HG03025 (cell line): ENCODE results near the gene ARHGAP29.

Source experiments
- ATAC-seq: cut with Tn5 transposase; IDR thresholded peaks from one replicate; pipeline ENCODE4 v1.9.1; 2021; ENCODE audit warnings: mild to moderate bottlenecking, moderate library complexity; ENCODE audit not compliant: unreplicated experiment, low FRiP score

Gene ARHGAP29

DNA sequence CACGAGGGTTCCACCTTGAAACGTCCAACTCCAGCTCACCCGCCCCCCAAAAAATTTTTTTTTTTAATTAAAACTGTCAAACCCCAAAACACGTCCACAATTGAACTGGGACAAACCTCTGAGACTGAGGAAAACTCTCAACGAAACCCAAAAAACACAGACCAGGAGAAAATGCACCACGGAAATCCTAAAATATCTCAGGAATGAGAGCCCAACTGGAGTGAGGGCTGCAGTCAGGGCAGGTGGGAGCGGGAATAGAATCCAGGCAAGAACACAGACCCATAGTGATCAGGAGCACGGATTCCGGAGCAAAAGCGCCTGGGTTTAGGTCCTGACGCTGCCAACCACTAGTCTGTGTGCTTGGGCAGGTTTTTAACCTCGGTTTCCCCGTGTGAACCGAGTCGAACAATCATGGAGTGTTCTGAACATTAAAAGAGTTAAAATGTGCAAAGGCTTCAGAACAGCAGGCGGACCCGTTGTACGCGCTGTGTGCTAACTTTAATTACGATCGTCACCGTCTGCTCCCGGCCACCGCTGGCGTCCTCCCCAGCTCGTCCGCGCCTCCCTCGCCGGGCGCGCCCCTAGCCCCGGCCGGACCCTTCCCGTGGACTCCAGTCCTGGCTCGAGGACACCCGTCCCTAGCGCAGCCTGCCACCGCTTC is 624 bp downstream of the ARHGAP29 start:
- ATAC-seq, result peak; percentile 10

DNA sequence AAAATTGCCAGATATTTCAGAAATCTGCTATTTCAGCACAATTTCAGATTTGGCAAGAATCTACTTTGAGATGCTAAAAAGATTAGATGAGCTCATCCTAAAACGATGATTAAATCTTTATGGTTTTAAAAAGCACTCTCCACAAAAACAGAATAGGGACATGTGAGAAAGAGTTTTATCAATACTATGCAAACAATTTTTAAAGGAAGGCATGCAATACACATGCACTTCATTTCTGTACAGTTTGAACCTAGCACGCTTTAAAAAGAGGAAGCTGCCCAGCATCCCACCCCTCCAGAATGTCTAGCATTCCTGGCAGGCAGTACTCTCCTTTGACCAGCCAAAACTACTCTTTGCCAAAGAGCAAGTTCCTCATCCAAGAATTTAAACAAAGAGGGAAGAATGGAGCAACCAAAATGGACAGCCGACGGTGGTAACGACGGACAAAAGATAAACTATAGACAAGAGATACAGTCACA is 1.3 kb downstream of the ARHGAP29 start:
- no peak for ATAC-seq

DNA sequence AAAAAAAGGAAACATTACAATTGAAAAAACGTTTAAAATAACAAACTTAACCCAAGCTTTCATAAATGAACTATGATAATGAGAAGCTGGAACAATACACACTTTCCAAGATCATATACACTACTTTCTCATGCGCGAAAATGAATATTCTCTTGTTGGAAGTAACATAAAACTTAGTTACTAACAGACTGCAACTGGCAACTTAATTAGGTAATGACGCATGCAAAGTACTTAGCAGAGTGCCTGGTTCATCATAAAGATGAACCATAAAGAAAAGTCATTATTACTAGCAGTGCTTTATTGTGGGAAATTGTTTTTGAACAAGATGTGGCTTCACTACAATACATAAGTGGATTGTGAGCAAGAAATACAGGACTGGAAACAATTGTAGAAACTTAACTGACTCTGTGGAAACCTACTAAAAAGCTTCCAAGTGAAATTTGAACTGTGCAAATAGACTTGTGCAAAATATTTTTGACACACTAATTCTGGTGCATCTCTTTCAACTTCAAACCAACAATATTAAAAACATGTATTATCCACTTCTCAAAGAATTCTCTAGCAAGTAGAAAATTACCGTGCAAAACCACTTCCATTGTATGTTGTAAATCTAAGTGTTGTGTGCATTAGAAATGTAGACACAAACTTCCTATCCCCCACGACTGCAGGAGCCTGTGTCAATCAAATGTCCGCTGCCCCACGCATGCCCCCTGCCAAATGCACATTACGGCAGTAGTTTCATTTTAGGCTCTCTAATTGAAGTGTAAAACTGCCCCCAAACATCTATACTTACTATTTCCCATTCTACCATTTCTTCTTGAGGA is 2.0 kb downstream of the ARHGAP29 start:
- ATAC-seq, result no peak

DNA sequence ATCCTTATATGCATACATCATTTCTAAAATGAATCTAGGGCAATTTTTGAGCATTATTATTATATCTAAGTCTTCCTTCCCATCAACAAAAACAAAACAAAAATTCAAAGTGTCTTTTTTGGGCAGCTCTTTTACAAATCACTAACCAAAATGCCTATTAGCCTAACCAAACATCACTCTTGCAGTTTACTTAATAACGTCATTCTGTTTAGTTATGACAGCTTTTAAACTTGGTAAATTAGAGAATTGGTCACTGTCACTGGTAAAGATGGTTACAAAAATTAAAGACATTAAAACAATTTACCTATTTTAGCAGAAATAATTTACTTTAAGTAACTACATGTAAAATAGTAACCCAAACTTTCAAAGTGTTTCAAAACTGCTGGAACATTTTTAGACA is 2.8 kb downstream of the ARHGAP29 start:
- ATAC-seq, result no peak

DNA sequence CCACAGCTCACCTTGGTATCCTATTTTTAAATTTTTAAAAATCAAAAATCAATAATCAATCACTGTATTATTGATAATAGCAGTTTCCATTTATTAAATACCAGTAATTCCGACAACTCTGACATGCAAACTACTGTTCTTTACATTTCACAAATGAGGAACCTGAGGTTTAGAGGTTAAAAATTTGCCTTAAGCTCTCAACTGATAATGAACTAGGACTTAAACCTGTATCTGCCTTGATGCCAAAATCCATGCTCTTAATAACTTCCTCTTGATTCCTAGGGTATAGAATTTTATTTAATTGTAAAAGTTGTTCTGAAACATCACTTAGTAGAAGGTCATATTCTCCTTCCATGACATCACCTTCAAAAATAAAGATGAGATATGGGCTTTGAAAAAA is 5.6 kb downstream of the ARHGAP29 start:
- no peak for ATAC-seq

DNA sequence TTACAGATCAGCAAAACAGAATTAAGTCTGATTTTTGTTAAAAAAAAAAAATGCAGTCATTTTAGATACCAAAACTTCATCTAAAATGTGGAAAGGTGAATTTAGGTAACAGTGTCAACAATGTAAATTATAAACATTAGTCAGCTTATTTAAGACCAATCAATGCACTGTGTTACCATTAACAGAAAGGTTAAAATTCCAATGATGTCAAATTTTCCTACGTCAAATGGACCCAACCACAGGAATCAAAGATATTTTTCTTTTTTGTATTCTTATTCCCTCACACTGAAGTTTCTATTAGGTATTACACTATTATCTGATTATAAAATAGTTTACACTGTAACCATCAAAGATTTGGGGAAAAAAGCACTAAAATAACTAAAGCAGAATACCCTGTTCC is 6.5 kb downstream of the ARHGAP29 start:
- no peak for ATAC-seq

DNA sequence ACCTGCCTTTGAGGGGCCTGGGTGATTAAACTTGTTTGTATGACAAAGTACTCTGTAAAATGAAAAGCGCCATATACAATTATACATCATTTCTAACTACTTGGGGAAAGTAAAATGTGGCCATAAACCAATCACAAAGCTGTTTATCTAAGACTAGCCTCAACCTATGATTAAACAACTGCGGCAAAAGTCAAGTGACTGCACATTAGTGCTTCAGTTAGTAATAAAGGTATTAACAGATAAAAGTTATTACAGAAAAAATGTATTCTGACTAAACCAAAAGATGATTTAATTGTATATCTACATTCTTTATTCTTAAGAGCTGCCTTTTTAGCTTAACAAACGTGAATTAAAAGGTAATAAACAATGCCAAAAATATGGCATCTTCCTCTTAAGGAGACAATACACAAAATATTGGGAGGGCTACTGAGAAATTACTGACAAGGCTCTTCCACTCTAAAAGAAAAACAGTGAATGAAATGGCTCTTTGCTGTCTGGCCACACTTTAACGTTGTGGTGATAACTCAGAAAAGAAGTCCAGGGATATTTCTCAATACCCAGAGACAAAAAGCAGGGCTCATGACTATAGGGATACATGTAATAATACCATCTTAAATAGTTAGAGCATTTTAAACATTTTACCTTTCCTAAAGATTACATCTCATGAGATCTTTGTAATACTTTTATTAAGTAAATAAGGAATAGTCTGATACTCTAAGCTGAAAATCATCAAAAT is 8.6 kb downstream of the ARHGAP29 start:
- ATAC-seq, result no peak

DNA sequence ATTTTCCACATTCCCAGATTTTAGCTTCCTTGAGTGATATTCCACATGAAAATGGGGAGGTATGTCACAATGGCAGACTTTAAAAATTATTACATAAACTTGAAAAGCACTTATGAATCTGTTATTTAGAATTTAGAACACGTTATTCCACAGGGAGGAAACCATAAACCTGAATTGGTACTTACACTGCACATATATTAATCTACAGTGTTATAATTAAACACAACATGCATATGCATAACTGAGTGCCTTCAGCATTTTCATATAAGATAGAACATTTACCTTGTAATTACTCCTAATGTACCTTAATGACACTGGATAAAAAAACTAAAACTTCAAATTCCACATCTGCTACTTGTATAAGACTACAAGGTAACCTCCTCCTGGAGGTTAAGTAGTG is 9.8 kb downstream of the ARHGAP29 start:
- ATAC-seq, result no peak

DNA sequence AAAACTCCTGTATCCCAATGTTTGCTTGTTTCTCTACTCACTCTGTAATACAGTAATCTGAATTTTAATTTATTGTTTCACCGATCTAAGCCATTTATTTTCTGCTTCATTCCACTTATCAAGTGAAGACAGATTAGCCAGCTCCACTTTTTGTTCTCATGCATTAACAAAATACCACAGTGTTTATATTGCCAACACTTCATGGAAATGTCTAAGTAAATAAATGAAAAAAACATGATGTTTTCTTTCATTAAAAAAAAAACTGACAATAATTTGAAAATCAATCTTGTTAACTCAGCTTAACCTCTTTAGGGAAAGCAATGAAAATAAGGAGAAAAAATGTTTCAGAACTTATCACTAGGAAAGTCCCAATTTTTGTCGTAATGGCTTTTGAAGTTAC is 11.5 kb downstream of the ARHGAP29 start:
- no peak for ATAC-seq

DNA sequence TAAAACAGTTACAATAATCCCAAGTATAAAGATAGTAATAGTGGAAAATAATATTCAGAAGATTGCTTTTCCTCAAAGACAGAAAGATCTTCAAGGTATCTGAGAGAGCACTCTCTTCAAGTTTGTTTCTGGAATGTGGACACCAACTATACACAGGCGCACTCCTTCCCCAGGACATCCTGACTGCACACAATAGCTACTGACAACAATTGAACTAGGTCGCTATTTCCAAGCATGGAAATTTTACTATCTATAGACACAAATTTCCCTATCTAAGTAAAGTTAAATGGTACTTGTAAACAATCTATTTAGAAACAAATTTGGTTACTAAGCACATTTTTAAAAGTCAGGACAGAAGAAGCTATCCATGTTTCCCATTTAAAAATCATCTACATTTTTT is 19.1 kb downstream of the ARHGAP29 start:
- ATAC-seq, result no peak

DNA sequence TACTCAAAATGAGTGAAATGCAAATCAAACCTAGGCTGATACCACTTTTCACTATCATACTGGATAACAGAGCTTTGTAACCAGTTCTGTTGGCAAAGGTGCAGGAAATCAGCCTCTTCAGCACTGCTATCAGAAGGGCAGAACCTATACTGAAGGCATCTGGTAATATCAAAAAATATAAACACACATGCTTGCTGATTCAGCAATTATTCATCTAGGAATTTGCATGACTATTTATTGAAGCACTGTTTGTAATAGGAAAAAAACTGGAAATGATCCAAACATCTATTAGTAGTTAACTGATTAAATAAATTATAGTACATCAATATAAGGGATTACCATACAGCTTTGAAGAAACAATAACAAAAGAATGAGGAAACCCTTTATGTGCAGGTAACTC is 21.4 kb downstream of the ARHGAP29 start:
- no peak for ATAC-seq

DNA sequence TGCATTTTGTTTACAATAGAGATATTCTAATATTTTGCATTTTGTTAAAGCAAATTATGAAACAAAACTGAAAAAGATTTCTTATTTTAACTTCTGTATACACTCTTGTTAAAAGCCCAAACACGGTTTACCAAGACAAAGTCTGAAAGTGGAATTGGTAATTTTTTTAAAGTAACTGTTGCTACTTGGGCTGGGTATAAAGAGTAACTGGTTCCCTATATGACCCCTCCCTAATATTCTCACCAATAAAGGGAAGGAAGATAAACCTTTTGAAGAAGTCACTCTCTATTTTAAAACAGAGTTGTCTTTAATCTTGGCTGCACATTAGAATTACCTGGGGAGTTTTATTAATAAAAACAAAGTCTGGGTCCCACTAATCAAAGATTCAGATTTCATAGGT is 27.4 kb downstream of the ARHGAP29 start:
- ATAC-seq, result no peak

DNA sequence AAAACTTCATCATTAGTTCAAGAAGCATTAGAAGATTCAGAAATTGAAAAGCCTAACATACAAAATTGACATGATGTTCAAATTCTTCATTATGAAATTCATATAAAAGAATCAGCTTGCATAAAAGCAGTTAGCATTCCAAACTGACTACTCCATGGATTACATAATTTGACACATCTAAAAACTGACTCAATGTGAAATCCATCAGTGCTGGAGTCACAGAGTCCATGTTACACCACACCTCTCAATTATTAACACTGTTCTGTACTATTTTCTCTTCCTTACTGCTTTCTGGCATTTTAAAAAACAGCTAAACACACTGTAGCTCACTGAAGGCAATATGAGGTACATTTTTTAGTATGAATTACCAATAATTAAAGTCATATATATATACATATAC is 28.0 kb downstream of the ARHGAP29 start:
- no peak for ATAC-seq

DNA sequence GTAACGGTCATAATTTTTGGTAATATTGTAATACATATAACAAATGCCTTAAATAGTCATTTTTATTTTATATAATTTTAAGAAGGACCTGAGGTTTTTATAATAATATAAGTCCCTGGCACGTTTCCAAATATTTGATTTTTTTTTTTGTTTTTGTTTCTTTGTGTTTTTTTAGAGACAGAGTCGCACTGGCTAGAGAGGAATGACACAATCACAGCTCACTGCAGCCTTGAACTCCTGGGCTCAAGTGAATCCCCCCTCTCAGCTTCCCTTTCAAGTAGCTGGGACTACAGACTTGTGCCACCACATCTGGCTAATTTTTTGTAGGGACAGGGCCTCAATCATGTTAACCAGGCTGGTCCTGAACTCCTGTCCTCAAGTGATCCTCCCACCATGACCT is 29.7 kb downstream of the ARHGAP29 start:
- ATAC-seq, result no peak

DNA sequence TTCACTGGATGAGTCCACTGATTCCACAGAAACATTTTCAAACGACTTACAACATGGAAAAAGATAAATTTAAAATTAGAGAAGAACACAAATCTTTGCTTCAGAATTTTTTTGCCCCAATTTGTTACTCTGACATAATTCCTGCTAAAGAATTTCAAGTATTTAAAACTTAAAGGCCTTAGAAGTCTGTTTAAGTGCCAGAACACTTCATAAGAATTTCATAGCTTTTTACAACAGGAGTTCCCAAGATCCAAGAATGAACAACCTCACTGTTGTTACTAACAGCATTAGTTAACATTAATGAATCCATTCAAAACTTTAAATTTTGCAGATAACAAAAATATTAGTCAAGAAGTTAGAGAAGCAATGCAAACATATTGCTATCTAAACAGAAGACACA is 31.7 kb downstream of the ARHGAP29 start:
- ATAC-seq, result no peak

DNA sequence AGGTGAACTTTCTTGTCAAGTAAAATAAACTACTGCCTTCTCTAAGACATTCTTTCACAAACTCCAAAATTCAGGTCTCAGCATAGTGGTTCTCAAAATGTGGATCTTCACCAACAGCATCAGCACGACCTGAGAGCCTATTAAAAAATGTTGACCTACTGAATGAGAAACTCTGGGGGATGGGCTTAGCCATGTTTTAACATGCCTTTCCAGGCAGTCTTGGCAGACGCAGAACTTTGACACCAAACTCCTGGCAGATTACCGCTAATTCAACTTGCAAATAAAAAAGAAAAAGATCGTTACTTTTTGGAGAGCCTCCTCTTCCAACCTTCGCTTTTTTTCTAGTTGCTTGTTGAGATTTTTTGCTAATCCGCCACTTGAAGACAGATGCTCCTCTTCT is 35.1 kb downstream of the ARHGAP29 start:
- no peak for ATAC-seq

DNA sequence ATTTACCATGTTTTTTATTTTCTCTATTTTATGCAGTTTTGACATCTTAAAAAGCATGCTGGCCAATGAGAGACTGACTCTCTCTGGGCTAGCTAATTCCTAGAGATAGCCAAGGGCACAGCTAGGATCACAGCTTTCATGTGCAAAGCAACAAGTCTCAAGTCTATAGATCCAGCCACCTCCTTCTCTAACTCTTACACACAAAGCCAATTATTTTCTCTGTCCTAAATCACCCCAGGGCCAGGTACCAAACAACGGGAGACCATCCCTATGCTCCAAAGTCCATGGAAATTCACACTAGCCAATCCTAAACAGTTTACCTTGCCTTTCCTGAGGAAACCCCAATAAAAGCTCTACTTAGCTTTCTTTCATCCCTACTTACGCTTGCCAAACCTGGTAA is 38.0 kb downstream of the ARHGAP29 start:
- ATAC-seq, result no peak

DNA sequence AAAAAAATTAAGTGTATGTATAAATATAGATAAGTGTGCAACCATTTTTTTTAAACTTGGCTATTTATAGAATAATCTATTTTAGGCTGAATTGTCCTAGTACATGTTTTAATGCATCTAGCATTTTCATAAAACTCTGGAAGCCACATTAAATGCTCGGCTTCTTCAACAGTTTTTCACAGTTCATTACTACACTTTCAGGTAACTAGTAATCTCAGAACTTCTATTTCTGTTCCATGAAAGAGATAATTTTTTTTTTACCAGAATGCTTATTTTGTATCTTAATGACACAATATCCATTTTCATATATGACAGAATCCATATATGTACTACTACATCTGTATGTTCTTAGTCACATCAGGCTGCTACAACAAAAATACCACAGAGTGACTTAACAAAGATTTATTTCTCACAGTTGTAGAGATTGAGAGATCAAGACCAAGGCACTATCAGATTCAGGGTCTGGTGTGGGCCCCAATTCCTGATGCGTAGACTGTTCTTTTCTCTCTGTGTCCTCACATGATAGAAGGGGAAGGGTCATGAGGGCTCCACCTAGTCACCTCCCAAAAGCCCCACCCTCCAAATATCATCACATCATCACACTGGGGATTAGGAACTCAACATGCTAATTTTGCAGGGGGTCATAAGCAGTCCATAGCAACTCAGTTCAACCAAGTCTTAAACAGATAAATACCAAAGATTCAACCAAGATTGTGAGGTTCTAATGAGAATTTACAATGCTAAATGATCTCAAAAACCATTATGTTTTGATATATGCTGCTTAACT is 43.1 kb downstream of the ARHGAP29 start:
- no peak for ATAC-seq

DNA sequence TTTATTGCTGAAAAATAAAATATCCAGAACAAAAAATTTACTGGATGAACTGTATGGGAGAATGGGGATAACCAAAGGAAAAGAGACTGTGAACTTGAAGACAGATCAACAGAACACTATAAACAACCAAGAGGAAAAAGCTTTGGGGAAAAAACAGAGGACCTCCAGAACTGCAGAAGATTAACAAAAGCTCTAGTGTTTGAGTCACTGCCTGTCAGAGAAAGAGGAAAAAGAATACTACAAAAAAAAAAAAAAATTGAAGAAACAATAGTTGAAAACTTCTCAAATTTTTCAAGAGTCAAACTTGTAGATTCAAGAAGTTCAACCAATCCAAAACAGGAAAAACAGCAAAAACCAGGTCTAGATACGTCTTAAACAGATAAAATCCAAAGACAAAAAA is 44.3 kb downstream of the ARHGAP29 start:
- ATAC-seq, result no peak

DNA sequence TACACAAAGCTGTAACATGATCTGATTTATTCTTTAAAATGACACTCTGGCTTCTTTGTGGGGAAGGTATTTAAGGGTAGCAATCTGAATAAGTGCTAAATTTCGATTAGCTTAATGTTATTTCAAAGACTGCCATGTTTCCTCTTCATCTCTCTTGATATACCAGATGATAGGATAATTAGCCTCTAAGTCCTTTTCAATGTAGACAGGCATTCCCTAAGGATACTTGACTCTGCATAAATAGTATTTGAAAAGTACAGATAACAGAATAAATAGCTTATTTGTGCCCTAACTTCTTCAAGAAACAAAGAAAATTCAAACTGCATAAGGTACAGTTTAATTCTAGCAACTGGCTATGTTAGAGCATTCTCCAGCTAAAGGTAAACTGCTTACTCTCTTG is 46.2 kb downstream of the ARHGAP29 start:
- ATAC-seq, result no peak

DNA sequence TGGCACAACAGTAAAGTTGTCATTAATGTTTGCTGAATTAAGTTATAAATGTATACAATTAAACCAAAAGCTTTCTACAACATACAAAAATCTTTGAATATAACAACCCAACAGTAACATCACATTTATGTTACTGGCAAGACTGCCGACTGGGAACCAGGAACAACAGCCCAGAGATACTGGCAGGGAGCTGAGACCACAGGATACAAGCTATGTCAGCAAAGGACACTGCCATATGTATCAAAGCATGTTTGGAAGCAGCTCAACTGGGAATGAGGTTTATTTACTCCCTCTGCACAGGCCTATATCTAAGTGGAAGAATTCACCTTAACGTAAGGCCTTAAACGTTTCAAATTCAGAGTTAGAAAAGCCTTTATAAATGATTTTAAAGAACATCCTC is 50.4 kb downstream of the ARHGAP29 start:
- ATAC-seq, result no peak
